GM18498 (cell line): Measurements from ENCODE around the gene METTL13.
"Not testable (repeated sequence)": the region's sequence is repeated elsewhere in the genome, so short reads cannot be mapped to it uniquely, and the experiment has no call there.

Experiments
- ATAC-seq: cut with Tn5 transposase; IDR thresholded peaks from one replicate; pipeline ENCODE4 v1.9.1; 2021; ENCODE audit warnings: mild to moderate bottlenecking, moderate library complexity; ENCODE audit not compliant: unreplicated experiment

The METTL13 gene

DNA sequence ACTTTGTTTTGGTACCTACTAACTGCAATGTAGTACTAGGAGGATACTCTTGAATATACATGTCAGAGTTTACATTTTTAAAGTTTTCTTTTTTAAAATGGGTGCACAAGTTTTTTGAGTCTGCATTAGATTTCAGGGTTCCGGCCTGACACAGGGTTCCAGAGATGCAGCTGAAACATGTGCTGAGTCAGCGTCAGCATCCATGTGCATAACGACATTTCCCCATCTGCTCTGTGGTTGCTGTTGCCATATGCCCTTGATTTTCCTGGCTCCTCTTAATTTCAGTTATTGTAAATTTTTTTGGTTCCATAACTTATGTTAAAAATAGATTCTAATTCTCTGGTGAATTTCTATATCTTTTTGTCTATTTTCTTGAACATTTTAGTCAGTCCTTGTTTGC, 12.3 kb upstream of the METTL13 start:
- no peak for ATAC-seq

DNA sequence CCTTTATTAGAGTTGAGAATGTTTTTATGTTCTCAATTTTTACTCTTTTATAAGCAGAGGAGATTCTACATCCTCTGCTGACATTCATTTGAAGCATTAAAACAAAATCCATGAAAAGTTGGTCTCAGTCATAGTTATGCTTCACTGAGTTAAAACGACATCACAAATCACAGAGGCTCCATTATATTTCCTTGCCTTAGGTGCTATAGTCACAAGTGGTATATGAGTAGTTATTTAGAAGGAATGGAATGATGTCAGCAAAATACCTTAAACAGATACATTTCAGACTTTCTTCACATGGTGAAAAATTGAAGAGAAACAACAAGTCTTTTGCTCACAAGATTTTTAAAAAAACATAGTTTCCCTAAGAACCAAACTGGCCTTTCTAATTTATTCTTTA, 11.7 kb upstream of the METTL13 start:
- no peak for ATAC-seq

DNA sequence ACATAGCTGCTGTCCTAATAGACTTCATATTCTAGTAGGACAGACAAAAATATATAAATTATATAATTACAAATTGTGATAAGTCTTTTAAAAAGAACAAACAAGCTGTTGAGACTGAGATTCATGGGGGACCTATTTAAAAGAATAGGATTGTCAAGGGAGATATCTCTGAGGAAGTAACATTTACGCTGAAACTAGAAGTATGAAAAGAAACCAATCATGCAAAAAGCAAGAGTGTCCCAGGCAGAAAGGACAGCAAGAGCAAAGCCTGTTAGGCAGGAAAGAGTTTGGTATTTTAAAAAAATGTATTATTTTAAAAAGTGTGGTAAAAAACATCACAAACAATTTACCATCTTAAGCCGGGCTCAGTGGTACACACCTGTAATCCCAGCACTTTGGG, 9.1 kb upstream of the METTL13 start:
- ATAC-seq = no peak

DNA sequence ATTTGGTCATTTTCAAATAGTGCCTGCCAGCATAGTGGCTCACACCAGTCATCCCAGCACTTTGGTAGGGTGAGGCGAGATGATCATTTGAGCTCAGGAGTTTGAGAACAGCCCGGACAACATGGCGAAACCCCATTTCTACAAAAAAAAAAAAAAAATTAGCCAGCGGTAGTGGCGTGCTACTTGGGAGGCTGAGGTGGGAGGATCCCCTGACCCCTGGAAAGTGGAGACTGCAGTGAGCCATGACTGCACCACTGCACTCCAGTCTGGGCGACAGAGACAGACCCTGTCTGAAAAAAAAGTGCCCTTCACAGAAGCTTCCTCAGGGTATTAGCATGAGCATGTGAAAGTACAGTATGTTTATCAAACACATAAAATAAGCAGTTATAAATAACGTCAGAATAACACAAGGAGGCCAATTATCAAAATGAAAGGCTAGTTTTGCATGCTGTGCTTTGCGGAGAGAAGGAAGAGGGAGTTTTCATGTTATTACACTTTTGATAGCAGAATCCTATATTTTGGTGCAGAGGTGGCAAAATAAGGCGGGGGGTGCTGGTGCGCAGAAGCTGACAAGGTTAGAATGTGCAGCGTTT, 781 bp upstream of the METTL13 start:
- ATAC-seq = no peak

DNA sequence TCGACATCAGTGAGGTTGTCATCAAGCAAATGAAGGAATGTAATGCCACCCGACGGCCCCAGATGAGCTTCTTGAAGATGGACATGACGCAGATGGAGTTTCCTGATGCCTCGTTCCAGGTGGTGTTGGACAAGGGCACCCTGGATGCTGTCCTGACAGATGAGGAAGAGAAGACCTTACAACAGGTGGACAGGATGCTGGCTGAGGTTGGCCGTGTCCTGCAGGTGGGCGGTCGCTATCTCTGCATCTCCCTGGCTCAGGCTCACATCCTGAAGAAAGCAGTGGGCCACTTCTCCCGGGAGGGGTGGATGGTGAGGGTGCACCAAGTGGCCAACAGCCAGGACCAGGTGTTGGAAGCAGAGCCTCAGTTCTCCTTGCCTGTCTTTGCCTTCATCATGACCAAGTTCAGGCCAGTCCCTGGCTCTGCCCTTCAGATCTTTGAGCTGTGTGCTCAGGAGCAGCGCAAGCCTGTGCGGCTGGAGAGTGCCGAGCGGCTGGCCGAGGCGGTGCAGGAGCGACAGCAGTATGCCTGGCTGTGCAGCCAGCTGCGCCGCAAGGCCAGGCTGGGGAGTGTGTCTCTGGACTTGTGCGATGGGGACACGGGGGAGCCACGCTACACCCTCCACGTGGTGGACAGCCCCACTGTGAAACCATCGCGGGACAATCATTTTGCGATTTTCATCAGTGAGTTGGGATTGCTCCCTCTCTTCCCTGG, 2.5 kb downstream of the METTL13 start:
- no peak for ATAC-seq

DNA sequence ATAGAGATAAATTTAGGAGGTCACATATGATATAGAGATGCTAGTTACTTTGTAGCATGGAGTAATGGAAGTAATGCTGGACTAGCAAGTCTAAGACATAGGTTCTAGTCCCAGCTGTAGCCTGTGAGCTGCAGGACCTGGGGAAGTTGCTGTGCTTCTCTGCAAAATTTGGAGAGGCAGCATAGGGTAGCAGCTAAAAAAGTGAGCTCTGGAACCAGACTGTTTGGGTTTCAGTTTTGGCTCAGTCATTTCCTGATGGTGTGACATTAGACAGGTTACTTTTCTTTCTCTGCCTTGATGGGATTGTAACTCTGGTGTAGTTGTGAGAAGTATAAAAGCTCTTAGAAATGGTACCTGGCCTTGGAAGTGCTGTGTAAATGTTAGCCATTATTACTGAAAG, 3.3 kb downstream of the METTL13 start:
- no peak for ATAC-seq

DNA sequence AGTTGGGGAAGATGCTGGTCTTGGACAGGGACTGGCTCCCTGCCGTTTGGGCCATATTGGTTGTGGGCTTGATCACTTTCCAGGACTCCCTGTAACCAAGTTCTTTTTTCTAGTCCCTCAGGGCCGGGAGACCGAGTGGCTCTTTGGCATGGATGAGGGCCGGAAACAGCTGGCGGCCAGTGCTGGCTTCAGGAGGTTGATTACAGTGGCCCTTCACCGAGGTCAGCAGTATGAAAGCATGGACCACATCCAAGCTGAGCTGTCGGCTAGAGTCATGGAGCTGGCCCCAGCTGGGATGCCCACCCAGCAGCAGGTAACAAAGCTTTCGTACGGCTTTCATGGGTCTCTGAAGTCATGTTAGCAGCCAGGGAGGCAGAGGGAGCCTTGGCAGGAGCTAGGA, 4.3 kb downstream of the METTL13 start:
- no peak for ATAC-seq

DNA sequence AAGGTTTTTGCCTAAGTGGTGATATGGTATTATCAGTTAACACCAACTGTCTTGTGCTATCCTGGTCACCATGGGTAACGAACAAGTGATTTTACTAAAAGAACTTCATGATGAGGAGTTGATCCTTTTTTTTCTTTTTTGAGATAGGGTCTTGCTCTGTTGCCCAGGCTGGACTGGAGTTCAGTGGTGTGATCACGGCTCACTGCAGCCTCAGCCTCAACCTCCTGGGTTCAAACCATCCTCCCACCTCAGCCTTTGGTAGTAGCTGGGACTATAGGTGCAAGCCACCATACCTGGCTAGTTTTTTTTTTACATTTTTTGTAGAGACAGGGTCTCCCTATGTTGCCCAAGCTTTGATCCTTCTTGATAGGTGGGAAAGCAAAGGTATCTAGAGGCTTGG, 5.1 kb downstream of the METTL13 start:
- no peak for ATAC-seq

DNA sequence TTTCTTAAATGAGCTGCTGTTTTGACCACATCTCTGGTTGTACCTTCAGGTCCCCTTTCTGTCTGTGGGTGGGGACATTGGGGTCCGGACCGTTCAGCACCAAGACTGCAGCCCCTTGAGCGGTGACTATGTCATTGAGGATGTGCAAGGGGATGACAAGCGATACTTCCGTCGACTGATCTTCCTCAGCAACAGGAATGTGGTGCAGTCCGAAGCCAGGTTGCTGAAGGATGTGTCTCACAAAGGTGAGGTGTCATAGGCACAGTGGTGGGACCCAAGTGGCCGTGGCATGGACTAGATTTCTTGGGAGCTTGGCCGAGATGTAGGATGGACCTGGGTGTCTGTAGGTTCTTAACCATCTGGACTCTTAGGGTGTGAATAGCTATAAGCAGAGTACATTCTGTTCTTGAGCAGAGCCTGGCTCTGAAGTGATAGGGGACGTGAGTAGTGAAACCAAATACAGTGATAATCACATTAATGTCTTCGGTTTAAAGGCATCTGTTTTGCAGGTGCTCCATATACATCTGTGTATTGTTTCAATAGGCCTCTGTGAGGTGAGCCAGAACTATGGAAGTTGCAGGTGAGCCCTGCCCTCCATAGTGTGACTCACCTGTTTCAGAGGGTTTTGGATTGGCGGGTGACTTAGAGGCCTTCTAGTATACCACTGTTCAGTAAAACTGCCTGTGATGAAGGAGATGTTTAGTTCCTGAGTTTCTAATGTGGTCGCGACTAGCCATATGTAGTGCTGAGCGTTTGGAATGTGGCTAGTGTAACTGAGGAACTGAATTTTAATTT, 6.4 kb downstream of the METTL13 start:
- no peak for ATAC-seq

DNA sequence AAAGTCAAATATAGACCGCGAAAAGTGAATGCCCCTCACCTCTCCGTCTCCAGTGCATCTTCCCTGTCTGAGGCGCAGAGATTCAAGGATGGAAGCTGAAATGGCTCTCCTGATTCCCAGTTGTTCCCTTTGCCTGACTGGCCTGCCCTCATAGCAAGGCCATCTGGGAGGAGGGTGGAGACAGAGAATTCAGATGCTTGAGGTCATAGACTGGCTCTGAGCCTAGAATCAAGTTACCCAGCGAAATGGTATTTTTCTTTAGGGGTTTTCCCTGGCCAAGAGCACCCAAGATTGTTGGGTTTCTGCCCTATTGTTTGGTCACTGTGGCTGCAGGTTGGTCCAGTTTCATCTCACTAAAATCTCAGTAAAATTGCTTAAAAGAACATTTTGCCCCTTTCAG, 7.2 kb downstream of the METTL13 start:
- no peak for ATAC-seq

DNA sequence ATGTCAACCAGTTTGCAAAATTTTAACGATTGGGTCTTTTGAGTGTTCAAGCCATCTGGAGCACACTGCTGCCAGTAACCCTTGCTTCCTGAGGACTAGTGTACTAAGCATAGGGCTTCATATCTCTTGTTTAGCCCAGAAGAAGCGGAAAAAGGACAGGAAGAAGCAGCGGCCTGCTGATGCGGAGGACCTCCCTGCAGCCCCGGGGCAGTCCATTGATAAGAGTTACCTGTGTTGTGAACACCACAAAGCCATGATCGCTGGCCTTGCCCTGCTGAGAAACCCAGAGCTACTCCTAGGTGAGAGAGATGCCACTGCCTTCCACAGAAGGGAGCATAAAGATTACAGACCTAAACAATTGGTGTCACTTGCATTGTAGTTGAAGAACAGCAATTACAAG, 8.9 kb downstream of the METTL13 start:
- ATAC-seq = no peak

DNA sequence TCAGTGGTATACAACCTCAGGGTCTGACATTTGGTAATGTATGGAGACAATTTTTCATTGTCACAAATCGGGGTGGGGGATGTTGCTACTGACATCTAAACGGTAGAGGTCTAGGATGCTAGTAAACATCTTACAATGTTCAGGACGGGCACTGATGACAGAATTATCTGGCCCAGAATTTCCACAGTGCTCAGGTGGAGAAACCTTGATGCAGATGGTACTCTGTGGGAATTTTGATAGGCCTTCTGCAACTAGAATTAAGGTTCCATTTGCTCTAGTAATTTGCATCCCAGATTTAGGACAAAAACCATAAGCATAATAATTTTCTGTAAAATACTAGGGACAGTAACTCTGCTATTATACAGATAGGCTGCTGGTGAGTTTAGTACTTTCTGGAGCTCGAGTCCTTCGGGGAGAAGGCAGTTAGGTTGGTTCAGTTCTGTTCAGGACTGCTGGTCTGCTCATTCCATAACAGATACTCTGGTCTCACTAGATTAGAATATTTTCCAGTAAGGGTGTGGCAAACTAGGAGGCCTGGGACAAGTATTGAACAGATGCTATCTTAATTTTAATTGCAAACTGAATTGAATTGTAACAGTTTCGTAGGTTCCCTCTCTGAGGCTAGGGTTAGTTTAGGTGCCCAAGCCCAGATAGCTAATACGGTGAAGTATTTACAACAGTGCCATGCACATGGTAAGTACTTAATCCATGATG, 11.4 kb downstream of the METTL13 start:
- ATAC-seq = no peak

DNA sequence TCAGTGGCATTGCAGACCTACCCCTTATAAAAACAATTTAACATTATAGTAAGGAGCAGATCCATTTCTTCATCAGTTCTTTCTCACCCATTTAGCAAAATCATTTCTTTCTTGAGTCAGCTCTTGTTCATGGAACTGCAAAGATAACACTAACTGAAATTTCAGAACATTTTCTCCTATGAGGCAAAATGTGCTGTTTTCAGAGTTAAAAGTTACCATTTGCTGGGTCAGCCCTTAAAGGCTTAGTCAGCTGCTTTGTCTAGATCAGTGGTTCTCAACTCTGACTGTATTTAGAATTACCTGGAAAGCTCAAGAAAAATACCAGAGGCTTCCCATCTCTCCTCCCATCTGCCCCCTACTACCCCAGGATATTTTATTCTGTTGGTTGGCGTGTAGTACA, 12.2 kb downstream of the METTL13 start:
- ATAC-seq = no peak

DNA sequence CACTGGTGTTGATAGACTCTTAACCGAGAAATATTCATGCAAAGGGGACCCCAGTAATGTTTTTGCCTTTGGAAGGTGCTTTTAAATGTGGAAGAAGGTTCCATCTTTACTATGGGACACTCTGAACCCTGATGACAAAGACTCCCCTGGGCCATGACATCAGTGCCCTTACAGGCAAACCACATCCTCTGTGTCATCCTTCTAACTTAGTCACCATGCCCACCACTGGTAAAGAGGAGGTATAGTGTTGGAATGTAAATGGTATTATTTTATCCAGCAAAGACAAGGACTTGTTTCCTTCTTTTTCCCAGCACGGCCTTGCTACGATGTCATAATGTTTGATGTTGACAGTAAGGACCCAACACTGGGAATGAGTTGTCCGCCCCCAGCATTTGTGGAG, 12.6 kb downstream of the METTL13 start:
- no peak for ATAC-seq

DNA sequence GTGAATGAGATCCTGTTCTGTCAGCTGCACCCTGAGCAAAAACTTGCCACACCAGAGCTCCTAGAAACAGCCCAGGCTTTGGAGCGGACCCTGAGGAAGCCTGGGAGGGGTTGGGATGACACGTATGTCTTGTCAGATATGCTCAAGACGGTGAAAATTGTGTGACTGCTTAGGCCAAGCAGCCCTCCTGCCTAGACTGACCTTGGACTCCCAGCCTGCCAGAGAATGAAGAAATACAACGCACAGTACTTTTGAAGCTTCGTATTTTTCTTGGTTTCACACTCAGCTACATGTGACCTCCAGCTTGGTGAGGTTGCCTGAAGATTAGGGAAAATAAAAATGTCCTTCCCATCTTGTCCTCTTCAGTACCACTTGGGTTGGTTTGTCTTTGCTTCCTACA, 15.1 kb downstream of the METTL13 start:
- no peak for ATAC-seq

DNA sequence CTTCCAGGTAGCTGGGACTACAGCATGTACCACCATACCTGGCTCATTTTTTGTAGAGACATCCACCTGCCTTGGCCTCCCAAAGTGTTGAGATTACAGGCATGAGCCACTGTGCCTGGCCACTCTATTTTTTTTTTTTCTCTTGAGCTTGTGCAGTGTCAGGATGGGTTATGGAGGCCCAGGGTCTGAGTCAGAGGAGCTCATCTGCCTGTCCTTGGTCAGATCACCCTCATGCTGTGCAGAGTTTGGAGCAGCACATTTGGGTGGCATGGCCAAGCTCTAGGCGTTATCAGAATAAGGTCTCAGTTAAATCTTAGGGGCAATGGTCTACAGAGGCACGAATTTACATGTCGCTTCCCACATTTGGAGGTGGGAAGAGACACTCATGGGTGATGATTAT, 16.9 kb downstream of the METTL13 start:
- ATAC-seq = no peak

DNA sequence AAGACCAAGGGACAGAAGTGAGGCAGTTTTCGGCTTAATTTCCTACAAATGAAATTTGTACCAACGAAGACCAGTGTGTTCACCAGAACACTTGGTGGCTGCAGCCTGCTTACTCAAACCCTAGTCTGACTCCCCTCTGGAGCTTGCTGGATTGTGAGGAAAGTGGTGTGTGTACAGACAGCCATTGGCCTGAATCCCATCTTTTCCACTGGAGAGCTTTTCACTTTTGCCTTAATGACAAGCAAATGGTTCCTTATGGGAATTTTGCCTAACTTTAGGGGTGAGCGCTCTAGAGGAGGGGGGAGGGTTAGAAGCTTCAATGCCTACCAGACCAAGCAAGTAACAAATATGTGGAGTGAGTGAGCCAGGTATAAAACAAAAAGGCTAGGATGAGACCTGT, 17.3 kb downstream of the METTL13 start:
- ATAC-seq = no peak

DNA sequence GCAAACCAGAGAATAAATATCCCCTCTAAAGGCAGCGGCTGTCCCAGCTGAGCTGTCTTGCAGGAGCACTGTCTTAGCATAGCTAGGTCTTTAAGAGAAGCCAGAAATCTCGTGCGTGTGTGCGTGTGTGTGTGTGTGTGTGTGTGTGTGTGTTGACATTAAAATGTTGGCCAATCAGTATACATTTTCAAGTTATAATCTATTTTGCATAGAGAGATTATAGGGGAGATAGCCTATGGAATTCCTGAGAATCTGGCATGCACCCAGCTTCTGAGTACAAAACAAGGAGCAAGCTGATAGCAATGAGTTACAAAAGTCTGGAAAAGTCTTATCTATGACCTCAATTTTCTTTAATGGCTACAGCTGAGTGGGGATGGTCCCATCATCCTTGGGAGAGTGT, 17.7 kb downstream of the METTL13 start:
- ATAC-seq = no peak

DNA sequence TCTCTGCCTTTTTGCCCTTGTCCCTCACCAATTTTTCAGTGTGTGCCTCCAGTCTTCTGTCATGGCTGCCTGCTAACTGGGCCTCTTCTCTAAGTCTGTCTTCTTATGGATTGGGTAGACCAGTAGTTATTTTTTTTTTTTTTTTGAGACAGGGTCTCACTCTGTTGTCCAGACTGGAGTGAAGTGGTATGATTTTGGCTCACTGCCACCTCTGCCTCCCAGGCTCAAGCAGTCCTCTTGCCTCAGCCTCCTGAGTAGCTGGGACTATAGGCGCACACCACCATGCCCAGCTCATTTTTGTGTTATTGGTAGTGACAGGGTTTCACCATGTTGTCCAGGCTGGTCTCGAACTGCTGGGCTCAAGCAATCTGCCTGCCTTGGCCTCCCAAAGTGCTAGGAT, 18.2 kb downstream of the METTL13 start:
- ATAC-seq = not testable (repeated sequence)

DNA sequence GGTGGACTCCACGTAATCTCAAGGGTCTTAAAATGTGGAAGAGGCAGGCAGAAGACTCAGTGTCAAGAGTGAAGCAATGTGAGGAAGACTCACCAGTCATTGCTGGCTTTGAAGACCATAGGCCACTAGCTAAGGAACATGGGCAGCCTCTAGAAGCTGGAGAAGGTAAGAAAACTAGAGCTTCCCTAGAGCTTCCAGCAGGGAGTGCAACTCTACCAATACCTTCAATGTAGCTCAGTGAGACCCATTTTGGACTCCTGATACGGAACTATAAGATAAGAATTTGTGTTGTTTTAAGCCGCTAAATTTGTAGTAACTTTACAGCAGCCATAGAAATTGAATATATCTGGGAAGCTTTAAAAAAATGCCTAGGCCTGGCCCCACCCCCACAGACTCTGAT, 18.9 kb downstream of the METTL13 start:
- ATAC-seq = no peak

DNA sequence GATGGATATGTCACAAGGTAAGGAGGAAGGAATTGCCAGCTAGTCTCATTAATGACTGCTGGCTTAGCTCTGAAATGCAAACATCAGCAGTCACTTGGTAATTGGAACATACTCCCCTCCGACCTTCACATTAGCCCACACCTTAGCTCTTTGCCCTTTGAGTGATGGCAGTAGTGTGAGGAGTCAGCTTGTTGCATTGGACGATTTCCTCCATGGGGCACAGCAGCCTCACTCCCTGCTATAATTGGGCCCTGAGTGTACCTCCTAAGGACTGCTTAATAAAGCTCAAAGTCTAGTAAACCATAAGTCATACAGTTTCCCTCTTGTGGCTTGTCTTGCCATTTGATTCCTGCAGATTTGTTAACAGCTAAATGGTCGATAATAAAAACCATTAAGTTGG, 19.4 kb downstream of the METTL13 start:
- ATAC-seq = no peak

DNA sequence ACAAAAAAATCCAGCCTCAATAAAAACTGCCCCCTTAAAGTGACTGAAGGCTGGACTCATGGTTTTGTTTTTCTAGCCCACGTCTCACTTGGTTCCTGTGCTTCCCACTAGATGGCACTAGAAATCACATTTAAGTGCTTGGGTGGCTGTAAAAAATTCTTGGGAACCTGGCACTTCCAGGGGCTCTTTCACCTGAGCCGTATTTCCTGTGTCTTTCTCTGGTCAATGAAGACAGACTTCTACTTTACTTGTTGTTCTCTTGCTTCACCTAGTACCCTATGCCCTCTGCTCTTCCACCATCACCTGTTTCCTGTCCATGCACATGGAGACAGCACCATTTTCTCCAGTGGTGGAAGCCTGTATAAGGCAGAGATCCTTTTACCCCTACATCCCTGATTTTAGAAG, 20.0 kb downstream of the METTL13 start:
- ATAC-seq = no peak
